HG03432 (cell line): ENCODE measurements around the gene OSBPL6.
"Not testable (repeated sequence)": the region's sequence is repeated elsewhere in the genome, so short reads cannot be mapped to it uniquely, and the experiment has no call there.

Experiments used
- ATAC-seq: cut with Tn5 transposase; IDR thresholded peaks from one replicate; pipeline ENCODE4 v1.9.1; 2021; ENCODE audit warnings: mild to moderate bottlenecking, moderate library complexity; ENCODE audit not compliant: unreplicated experiment

OSBPL6 gene

GRCh38 chr2:178193823-178194599 is at the start of gene OSBPL6:
TSS of gene OSBPL6 (plus strand) at chr2:178194512. CDS start at chr2:178306185, 111,673 bp downstream.
- peak; percentile 97 for ATAC-seq

DNA sequence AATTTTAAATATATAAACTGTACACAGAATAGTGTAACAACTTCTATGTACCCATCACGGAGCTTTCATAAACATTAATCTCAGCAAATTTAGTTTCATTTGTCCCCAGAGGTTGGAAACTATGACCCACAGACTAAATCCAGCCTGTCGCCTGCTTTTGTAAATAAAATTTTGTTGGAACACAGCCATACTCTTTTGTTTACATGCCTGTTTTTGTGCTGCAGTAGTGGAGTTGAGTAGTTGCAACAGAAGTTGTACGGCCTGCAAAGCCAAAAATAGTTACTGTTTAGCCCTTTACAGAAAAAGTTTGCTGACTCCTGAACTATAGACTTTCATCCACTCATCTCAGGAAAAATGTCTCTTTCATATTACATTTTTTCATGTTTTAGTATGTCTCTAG is 42.3 kb upstream of the OSBPL6 start:
- no peak for ATAC-seq

- no peak for ATAC-seq
Observed at GRCh38 chr2:178152542-178152941, 41.8 kb upstream of the OSBPL6 start.

DNA sequence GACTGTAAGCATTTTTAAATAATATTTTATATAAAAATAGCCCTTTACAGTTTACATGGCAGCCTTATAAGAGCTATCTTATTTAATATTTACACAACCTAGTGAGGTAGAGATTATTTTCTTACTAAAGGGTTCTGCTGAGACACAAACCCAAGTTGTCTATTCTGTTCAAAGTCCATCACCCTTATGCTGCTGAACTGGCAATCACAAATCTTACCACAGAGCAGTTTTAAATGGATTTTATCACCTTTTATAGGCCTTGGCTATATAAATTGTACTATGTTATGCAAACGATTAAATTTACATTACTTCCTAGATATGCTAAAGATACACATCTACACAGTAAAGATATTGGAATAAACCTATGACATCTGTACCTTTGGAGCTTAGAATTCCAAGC is 41.3 kb upstream of the OSBPL6 start:
- no peak for ATAC-seq

- ATAC-seq, result not testable (repeated sequence)
Observed at GRCh38 chr2:178153878-178154277, 40.4 kb upstream of the OSBPL6 start.

GRCh38 chr2:178155524-178155923 is 38.8 kb upstream of the OSBPL6 start:
- no peak for ATAC-seq

GRCh38 chr2:178157574-178157973 is 36.7 kb upstream of the OSBPL6 start:
- ATAC-seq, result no peak

GRCh38 chr2:178159966-178160365 is 34.3 kb upstream of the OSBPL6 start:
- ATAC-seq, result no peak

DNA sequence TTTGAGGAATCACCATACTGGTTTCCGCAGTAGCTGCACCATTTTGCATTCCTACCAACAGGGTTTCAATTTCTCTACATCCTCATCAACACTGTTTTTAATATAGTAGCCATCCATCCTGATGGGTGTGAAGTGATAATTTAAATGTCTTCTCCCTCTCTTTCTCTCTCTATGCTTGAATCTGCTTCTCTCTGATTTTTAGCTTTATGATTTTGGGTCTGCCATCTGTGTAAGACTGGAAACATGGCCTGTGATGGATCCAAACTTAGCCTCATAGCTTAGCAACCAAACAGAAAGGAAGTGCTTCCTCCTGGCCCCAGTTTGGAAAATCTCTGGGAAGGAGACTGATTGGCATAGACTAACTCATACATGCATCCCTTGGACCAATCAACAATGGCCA is 33.7 kb upstream of the OSBPL6 start:
- ATAC-seq, result no peak

- ATAC-seq, result peak; percentile 50
Observed at GRCh38 chr2:178163395-178163794, 30.9 kb upstream of the OSBPL6 start.

GRCh38 chr2:178163911-178164310 is 30.4 kb upstream of the OSBPL6 start:
- ATAC-seq, result no peak

- no peak for ATAC-seq
Observed at GRCh38 chr2:178173657-178174056, 20.7 kb upstream of the OSBPL6 start.

GRCh38 chr2:178177066-178177679 is 17.1 kb upstream of the OSBPL6 start:
- ATAC-seq, result no peak

- ATAC-seq, result not testable (repeated sequence)
Observed at GRCh38 chr2:178180648-178181047, 13.7 kb upstream of the OSBPL6 start.

GRCh38 chr2:178187861-178188260 is 6.5 kb upstream of the OSBPL6 start:
- no peak for ATAC-seq

GRCh38 chr2:178188466-178188865 is 5.8 kb upstream of the OSBPL6 start:
- no peak for ATAC-seq

DNA sequence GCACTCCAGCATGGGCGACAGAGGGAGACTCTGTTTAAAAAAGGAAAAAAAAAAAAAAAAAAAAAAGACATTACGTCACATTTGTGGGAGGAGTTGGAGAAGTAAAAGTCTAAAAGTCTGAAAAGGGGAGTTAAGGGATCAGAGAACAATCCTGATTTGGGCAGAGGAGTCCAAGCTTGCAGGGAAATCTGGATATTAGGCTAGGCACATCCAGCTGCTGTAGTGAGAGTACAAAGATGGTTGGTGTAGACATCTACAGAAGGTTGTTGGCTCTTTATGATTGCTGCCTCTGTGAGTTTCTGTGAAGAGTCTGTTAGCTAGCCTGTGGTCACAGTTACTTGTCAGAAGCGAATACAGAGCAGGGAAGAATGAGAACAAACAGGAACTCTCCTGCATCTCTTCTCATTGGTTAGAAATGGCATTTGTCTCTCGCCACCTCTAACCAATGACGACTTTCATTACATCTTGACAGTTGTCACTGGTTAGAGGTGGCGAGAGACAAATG is 3.3 kb upstream of the OSBPL6 start:
- no peak for ATAC-seq

- no peak for ATAC-seq
Observed at GRCh38 chr2:178191511-178191910, 2.8 kb upstream of the OSBPL6 start.

- no peak for ATAC-seq
Observed at GRCh38 chr2:178193496-178193822, 853 bp upstream of the OSBPL6 start.

- peak; percentile 20 for ATAC-seq
Observed at GRCh38 chr2:178194600-178195389, 483 bp downstream of the OSBPL6 start.

- no peak for ATAC-seq
Observed at GRCh38 chr2:178195390-178196166, 1.3 kb downstream of the OSBPL6 start.
